GM06990 (cell line): Measurements from ENCODE around the gene RAB11B.
"Not testable (repeated sequence)": the region's sequence is repeated elsewhere in the genome, so short reads cannot be mapped to it uniquely, and the experiment has no call there.

Experiments used
- DNase-seq: peaks from one replicate; pipeline ENCODE4 v3.0.0-alpha.2; 2011; ENCODE audit not compliant: insufficient read length; ENCODE audit errors: extremely low read depth
- H3K27me3 ChIP-seq: replicated peaks from 2 replicates; pipeline ENCODE4 v1.6.0; 2011; ENCODE audit warnings: low read length; ENCODE audit not compliant: control insufficient read depth, insufficient read depth
- H3K36me3 ChIP-seq: 2 replicates; pipeline ENCODE4 v1.5.1; 2011; ENCODE audit warnings: low read length; ENCODE audit not compliant: control insufficient read depth, insufficient read depth
- H3K4me3 ChIP-seq: replicated peaks from 2 replicates; pipeline ENCODE4 v1.5.1; 2011; ENCODE audit warnings: low read depth, mild to moderate bottlenecking, control low read depth, low read length
- CTCF ChIP-seq: IDR thresholded peaks from 2 replicates; pipeline ENCODE4 v1.5.1; 2011; ENCODE audit warnings: low read length, control low read depth, mild to moderate bottlenecking, inconsistent platforms; ENCODE audit not compliant: insufficient read depth, poor library complexity, severe bottlenecking

RAB11B gene

GRCh38 chr19:8385103-8385502 lies 5.1 kb upstream of the RAB11B start:
- not testable (repeated sequence) for DNase-seq, H3K4me3 ChIP-seq, H3K27me3 ChIP-seq, H3K36me3 ChIP-seq

DNA sequence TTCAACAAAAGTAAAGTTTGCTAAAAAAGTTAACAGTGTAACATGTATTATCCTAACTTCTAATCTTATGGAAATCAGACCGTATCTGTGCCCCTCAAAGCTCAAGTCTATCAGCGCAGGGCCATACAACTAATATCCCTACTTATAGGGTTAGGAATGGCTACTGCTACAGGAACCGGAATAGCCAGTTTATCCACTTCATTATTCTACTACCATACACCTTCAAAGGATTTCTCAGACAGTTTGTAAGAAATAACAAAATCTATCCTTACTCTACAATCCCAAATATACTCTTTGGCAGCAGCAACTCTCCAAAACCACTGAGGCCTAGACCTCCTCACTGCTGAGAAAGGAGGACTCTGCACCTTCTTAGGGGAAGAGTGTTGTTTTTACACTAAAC lies 4.6 kb upstream of the RAB11B start:
- H3K4me3 ChIP-seq, DNase-seq, H3K36me3 ChIP-seq, H3K27me3 ChIP-seq: not testable (repeated sequence)

DNA sequence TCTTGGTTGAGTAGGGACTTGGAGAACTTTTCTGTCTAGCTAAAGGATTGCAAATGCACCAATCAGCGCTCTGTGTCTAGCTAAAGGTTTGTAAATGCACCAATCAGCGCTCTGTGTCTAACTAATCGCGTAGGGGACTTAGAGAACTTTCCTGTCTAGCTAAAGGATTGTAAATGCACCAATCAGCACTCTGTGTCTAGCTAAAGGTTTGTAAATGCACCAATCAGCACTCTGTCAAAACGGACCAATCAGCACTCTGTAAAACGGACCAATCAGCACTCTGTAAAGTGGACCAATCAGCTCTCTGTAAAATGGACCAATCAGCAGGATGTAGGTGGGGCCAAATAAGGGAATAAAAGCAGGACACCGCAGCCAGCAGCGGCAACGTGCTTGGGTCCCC lies 3.7 kb upstream of the RAB11B start:
- not testable (repeated sequence) for DNase-seq, H3K4me3 ChIP-seq, H3K36me3 ChIP-seq, H3K27me3 ChIP-seq

- no peaks in the 10 kb centered on the region for H3K36me3 ChIP-seq
- TF ChIP-seq CTCF, result no peak
- H3K4me3 ChIP-seq, result no peak overlapping the region
Observed at GRCh38 chr19:8386990-8387389, 3.2 kb upstream of the RAB11B start.

DNA sequence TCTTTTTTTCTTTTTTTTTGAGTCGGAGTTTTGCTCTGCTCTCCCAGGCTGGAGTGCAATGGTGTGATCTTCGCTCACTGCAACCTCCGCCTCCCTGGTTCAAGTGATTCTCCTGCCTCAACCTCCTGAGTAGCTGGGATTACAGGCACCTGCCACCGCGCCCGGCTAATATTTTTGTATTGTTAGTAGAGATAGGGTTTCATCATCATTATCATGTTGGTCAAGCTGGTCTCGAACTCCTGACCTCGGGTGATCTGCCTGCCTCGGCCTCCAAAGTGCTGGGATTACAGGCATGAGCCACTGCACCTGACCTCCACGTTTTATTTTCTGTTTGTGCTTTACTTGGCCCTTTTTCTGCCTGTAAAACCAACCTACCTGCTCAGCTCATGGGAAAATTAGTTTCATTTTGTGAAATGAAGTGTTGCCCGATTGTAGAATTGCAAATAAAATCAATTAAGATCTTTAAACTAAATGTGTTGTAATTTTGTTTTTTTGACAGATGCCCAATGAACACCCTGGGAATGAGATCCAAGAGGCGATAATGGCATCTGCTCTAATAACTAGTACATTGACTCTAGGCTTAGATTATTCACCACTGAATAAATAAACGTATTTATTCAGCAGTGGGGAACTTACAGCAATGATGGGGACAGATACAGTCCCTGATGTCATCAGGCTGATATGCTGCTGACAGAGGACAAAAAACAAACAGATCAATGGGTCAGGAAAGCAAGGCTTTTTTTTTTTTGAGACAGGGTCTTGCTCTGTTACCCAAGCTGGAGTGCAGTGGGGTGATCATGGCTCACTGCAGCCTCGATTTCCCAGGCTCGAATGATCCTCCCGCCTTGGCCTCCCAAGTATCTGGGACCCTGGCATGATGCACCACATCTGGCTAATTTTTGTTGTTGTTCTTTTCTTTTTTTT lies 2.2 kb upstream of the RAB11B start:
- Histone ChIP-seq H3K27me3 (no peaks in the 10 kb centered on the region), H3K36me3 (no peaks in the 10 kb centered on the region), H3K4me3 (no peak overlapping the region)
- TF ChIP-seq CTCF, result no peak
- DNase-seq, result no peak

More at GRCh38 chr19:8386990-8387389, 3.2 kb upstream of the RAB11B start:
- no peak for DNase-seq
- H3K27me3 ChIP-seq, result no peaks in the 10 kb centered on the region

- no peak for DNase-seq
- Histone ChIP-seq H3K36me3 (no peaks in the 10 kb centered on the region), H3K27me3 (no peaks in the 10 kb centered on the region), H3K4me3 (no peak overlapping the region)
- no peak for TF ChIP-seq CTCF
Observed at GRCh38 chr19:8388612-8388958, 1.6 kb upstream of the RAB11B start.

GRCh38 chr19:8390617-8390981 lies 439 bp downstream of the RAB11B start:
- Histone ChIP-seq H3K36me3 (no peaks in the 10 kb centered on the region; the same call in none of the 2 replicates), H3K4me3 (peak overlapping the region; percentile 77), H3K27me3 (no peaks in the 10 kb centered on the region)
- DNase-seq, result peak; percentile 90
- TF ChIP-seq CTCF, result no peak
